HepG2 (cell line): ENCODE results near the gene SMIM13. TPM values are rescaled to one million over a fixed set of nuclear protein-coding genes. Genes with fewer than 3 reads are reported as not detected.

ENCODE experiments used
- CBX1 ChIP-seq: IDR thresholded peaks from one replicate; pipeline ENCODE4 v1.6.1; 2016; ENCODE audit warnings: antibody characterized with exemption, low read depth
- HNF1A ChIP-seq, 2 experiments: sonication (generic) in 1 of 2; formaldehyde crosslinking in 1 of 2; IDR thresholded peaks; 2 replicates each; pipeline versions ENCODE4 v1.4.0 to v1.6.1; 2016 to 2020; ENCODE audit warnings: borderline replicate concordance in 1 of 2, low read depth in 1 of 2, mild to moderate bottlenecking in 1 of 2, missing genetic modification reagents in 1 of 2
- HNRNPK ChIP-seq: fragments of 200-400 bp; formaldehyde crosslinking; IDR thresholded peaks from 2 replicates; pipeline ENCODE4 v1.6.1; 2018; ENCODE audit warnings: low read length, low read depth, moderate library complexity, mild to moderate bottlenecking; ENCODE audit not compliant: poor library complexity, severe bottlenecking
- IKZF4 ChIP-seq: sonication (generic); formaldehyde crosslinking; IDR thresholded peaks from 2 replicates; pipeline ENCODE4 v1.5.1; 2020; ENCODE audit warnings: borderline replicate concordance, mild to moderate bottlenecking, low read depth, missing genetic modification reagents; ENCODE audit errors: not compliant biosample characterization
- PAXIP1 ChIP-seq: sonication (generic); formaldehyde crosslinking; conservative IDR thresholded peaks from 2 replicates; pipeline ENCODE4 v1.4.0; 2020; ENCODE audit warnings: mild to moderate bottlenecking, missing genetic modification reagents, moderate library complexity
- SRY ChIP-seq: sonication (generic); formaldehyde crosslinking; IDR thresholded peaks from 2 replicates; pipeline ENCODE4 v1.8.0; 2022; ENCODE audit warnings: mild to moderate bottlenecking, missing genetic modification reagents
- U2AF2 ChIP-seq: fragments of 200-400 bp; formaldehyde crosslinking; IDR thresholded peaks from 2 replicates; pipeline ENCODE4 v1.6.1; 2017; ENCODE audit warnings: low read depth, mild to moderate bottlenecking, low read length
- ZNF292 ChIP-seq: sonication (generic); formaldehyde crosslinking; IDR thresholded peaks from 2 replicates; pipeline ENCODE4 v1.8.1; 2022; ENCODE audit warnings: mild to moderate bottlenecking, low read depth, missing genetic modification reagents, borderline replicate concordance
- ZNF296 ChIP-seq: sonication (generic); formaldehyde crosslinking; conservative IDR thresholded peaks from 2 replicates; pipeline ENCODE4 v1.5.0; 2020; ENCODE audit warnings: mild to moderate bottlenecking, missing genetic modification reagents
- ZNF33A ChIP-seq: sonication (generic); formaldehyde crosslinking; IDR thresholded peaks from 2 replicates; pipeline ENCODE4 v1.5.1; 2020; ENCODE audit warnings: missing genetic modification reagents, mild to moderate bottlenecking, moderate library complexity, borderline replicate concordance
- polyA plus RNA-seq, 8 experiments: library from polyadenylated mRNA; depleted of rRNA in 3 of 8; stranded (reverse) in 7 of 8; unstranded in 1 of 8; fragments of >200 nt; fragmentation: Illumina TruSeq in 4 of 8; extraction: Trizol in 4 of 8; gene quantifications; 2 replicates each; pipeline versions ENCODE4 v1.2.1 to v1.2.3, GENCODE V29; 2011 to 2016; ENCODE audit warnings: low read depth in 4 of 8, missing spikeins in 1 of 8, mixed read lengths in 1 of 8; ENCODE audit not compliant: insufficient read depth in 1 of 8
- total RNA-seq, 5 experiments: library from RNA; depleted of rRNA; stranded (reverse); fragments of >200 nt; fragmentation: Illumina TruSeq; extraction: Trizol; gene quantifications; 2 replicates each; pipeline ENCODE4 v1.2.3, GENCODE V29; 2016; ENCODE audit warnings: low read depth in 1 of 5
- TF ChIP-seq, protein P1 (sequence below): sonication (generic); formaldehyde crosslinking; IDR thresholded peaks from 2 replicates; pipeline ENCODE4 v1.4.0; 2020; ENCODE audit warnings: mild to moderate bottlenecking, missing genetic modification reagents
- TF ChIP-seq, protein P2 (sequence below), 2 experiments: fragments of 450-650 bp in 1 of 2; sonication (generic) in 1 of 2; formaldehyde crosslinking; IDR thresholded peaks; 2 replicates each; pipeline versions ENCODE4 v1.5.0 to v1.8.0; 2020 to 2022; ENCODE audit warnings: mild to moderate bottlenecking in 1 of 2, missing genetic modification reagents in 1 of 2

Gene SMIM13
- total and polyA plus RNA-seq, 2 of the 13 experiments (the other 11 are each of a cell fraction or from before 2014, with no cell fraction given) = 2.7 to 10.2 TPM

DNA sequence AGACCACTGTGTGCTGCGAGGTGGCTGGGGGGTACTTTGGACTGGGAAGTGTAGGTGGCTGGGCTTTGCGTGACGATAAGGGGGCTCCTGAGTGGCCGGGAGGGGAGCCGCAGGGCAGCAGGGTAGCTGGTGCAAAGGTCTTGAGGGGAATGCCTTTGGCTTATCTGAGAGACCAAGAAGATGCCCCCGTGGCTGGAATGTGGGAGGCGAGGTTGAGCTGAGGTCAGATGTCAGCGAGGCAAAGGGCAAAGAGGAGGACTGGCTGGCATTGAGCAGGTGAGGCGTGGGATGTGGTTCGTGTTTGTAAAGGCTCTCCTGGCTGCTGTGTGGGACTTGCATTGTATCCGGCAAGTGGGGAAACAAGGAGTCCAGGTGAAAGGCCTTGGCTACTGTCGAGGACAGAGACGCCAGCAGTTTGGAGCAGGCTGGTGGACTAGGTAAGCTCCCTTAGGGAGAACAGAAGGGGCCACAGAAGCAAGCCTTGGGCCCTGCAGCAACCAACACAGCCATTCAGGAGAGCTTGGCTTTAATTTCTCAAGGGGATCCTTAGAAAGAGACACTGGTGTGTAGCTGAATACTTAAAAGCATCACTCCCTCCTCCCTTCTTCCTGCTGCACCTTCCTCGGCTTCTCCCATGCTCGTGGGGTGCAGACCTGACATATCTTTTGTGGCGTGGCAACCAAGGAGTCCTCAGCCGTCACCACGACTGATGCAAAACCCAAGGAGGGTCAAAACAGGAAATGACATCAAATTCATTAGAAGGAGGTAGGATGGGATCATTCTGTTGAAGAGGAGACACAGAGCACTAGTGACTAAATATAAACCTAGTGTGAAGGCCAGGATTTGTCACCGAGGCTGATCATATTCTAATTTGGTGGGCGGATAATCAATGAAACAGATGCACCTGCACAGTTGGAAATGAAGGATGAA lies 71.3 kb downstream of the SMIM13 start (continued):
- TF ChIP-seq U2AF2 (no peak), HNF1A (IDR thresholded peaks at IDR 0.05; ENCODE audit: low read depth) (no peak), HNF1A (CRISPR knock-in tag; IDR thresholded peaks at IDR 0.05; ENCODE audit: borderline replicate concordance) (no peak), ZNF33A (CRISPR knock-in tag) (no peak), ZNF292 (CRISPR knock-in tag) (peak; percentile 63; the same call in 1 of the 2 replicates), HNRNPK (no peak), IKZF4 (CRISPR knock-in tag) (no peak), PAXIP1 (CRISPR knock-in tag) (peak; percentile 69), SRY (CRISPR knock-in tag) (no peak), CBX1 (no peak), ZNF296 (CRISPR knock-in tag) (no peak)
- TF ChIP-seq, protein P1, sequence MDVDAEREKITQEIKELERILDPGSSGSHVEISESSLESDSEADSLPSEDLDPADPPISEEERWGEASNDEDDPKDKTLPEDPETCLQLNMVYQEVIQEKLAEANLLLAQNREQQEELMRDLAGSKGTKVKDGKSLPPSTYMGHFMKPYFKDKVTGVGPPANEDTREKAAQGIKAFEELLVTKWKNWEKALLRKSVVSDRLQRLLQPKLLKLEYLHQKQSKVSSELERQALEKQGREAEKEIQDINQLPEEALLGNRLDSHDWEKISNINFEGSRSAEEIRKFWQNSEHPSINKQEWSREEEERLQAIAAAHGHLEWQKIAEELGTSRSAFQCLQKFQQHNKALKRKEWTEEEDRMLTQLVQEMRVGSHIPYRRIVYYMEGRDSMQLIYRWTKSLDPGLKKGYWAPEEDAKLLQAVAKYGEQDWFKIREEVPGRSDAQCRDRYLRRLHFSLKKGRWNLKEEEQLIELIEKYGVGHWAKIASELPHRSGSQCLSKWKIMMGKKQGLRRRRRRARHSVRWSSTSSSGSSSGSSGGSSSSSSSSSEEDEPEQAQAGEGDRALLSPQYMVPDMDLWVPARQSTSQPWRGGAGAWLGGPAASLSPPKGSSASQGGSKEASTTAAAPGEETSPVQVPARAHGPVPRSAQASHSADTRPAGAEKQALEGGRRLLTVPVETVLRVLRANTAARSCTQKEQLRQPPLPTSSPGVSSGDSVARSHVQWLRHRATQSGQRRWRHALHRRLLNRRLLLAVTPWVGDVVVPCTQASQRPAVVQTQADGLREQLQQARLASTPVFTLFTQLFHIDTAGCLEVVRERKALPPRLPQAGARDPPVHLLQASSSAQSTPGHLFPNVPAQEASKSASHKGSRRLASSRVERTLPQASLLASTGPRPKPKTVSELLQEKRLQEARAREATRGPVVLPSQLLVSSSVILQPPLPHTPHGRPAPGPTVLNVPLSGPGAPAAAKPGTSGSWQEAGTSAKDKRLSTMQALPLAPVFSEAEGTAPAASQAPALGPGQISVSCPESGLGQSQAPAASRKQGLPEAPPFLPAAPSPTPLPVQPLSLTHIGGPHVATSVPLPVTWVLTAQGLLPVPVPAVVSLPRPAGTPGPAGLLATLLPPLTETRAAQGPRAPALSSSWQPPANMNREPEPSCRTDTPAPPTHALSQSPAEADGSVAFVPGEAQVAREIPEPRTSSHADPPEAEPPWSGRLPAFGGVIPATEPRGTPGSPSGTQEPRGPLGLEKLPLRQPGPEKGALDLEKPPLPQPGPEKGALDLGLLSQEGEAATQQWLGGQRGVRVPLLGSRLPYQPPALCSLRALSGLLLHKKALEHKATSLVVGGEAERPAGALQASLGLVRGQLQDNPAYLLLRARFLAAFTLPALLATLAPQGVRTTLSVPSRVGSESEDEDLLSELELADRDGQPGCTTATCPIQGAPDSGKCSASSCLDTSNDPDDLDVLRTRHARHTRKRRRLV (CRISPR knock-in tag) = no peak
- TF ChIP-seq, protein P2, sequence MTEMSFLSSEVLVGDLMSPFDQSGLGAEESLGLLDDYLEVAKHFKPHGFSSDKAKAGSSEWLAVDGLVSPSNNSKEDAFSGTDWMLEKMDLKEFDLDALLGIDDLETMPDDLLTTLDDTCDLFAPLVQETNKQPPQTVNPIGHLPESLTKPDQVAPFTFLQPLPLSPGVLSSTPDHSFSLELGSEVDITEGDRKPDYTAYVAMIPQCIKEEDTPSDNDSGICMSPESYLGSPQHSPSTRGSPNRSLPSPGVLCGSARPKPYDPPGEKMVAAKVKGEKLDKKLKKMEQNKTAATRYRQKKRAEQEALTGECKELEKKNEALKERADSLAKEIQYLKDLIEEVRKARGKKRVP (CRISPR knock-in tag; IDR thresholded peaks at IDR 0.05) = no peak
